Panc1 (cell line): Measurements from ENCODE around the gene GFPT1. TPM values are rescaled to one million over a fixed set of nuclear protein-coding genes. Genes with fewer than 3 reads are reported as not detected.

ENCODE experiments used
- ATAC-seq: fragments of 200-7000 bp; cut with Tn5 transposase; 2 replicates; pipeline ENCODE4 v1.9.1; 2020; ENCODE audit warnings: mild to moderate bottlenecking, moderate library complexity
- BruUV-seq: library from RNA; stranded (reverse); fragments of 400-500 nt; replicated peaks from 2 replicates; lab custom pipeline; 2021; lab: Mats Ljungman, UMichigan
- CTCF ChIA-PET: fragments of 300-600 bp; sonication (Branson Sonifier 250); formaldehyde crosslinking; loops from one replicate; lab custom pipeline; 2022; ENCODE audit warnings: antibody characterized with exemption; lab: Charles Lee
- POLR2A ChIA-PET: fragments of 300-600 bp; sonication (Branson Sonifier 250); formaldehyde crosslinking; loops from one replicate; lab custom pipeline; 2022; ENCODE audit warnings: antibody characterized with exemption; lab: Charles Lee
- DNase-seq: peaks from one replicate; pipeline ENCODE4 v3.0.0-alpha.2; 2010; ENCODE audit warnings: low read depth, low spot score
- H3K27ac ChIP-seq: 2 replicates; pipeline ENCODE4 v1.5.1; 2011; ENCODE audit warnings: mild to moderate bottlenecking, low read length, inconsistent platforms
- H3K27me3 ChIP-seq: fragments of 200-500 bp; sonication (Bioruptor generic); 2 replicates; pipeline ENCODE4 v1.6.0; 2014; ENCODE audit warnings: low read length, inconsistent platforms; ENCODE audit not compliant: control insufficient read depth, insufficient read depth
- H3K36me3 ChIP-seq: fragments of 200-500 bp; sonication (Bioruptor generic); 2 replicates; pipeline ENCODE4 v1.5.1; 2014; ENCODE audit warnings: inconsistent platforms, mild to moderate bottlenecking, low read length, moderate library complexity; ENCODE audit not compliant: control insufficient read depth, insufficient read depth
- H3K4me1 ChIP-seq: 2 replicates; pipeline ENCODE4 v1.5.1; 2011; ENCODE audit warnings: inconsistent platforms, mild to moderate bottlenecking, low read length, moderate library complexity; ENCODE audit not compliant: control insufficient read depth, insufficient read depth
- H3K4me3 ChIP-seq, 2 experiments: 2 replicates each; pipeline ENCODE4 v1.5.1; 2011 to 2012; ENCODE audit warnings: low read depth in 2 of 2, low read length in 2 of 2, mild to moderate bottlenecking in 2 of 2, inconsistent platforms in 1 of 2, moderate library complexity in 1 of 2
- H3K9me3 ChIP-seq: fragments of 200-500 bp; sonication (Bioruptor generic); 2 replicates; pipeline ENCODE4 v1.5.1; 2014; ENCODE audit warnings: low read depth, mild to moderate bottlenecking, inconsistent platforms, low read length, moderate library complexity; ENCODE audit not compliant: control insufficient read depth, insufficient read depth
- CTCF ChIP-seq: fragments of 450-650 bp; IDR thresholded peaks from 2 replicates; pipeline ENCODE4 v1.5.1; 2017; ENCODE audit warnings: mild to moderate bottlenecking
- POLR2AphosphoS5 ChIP-seq: IDR thresholded peaks from 2 replicates; pipeline ENCODE4 v1.6.1; 2012; ENCODE audit warnings: mild to moderate bottlenecking, low read depth, low read length, moderate library complexity
- SIN3A ChIP-seq: IDR thresholded peaks from 2 replicates; pipeline ENCODE4 v1.6.1; 2012; ENCODE audit warnings: low read depth, mild to moderate bottlenecking, low read length, moderate library complexity, borderline replicate concordance; ENCODE audit not compliant: insufficient read depth
- TCF7L2 ChIP-seq: IDR thresholded peaks from 2 replicates; pipeline ENCODE4 v1.6.1; 2011; ENCODE audit warnings: mild to moderate bottlenecking, low read depth, low read length, inconsistent platforms
- in situ Hi-C: cut with HindIII; loops from 2 replicates; pipeline ENCODE4 v1.10.0; 2016; ENCODE audit warnings: low sequenced_read_pairs, low pct_unique_long_range_greater_than_20kb
- intact Hi-C: fragments of 100-400 bp; cut with micrococcal nuclease; formaldehyde crosslinking; loops from one replicate; pipeline ENCODE4 v1.10.0; 2022; ENCODE audit not compliant: unreplicated experiment
- total RNA-seq: library from RNA; stranded (reverse); gene quantifications from one replicate; pipeline ENCODE4 v1.2.1, GENCODE V29; 2021; ENCODE audit not compliant: unreplicated experiment
- TF ChIP-seq, protein P1 (sequence below), 2 experiments: IDR thresholded peaks; 2 replicates each; pipeline ENCODE4 v1.6.1; 2011 to 2012; ENCODE audit warnings: low read depth in 2 of 2, control low read depth in 1 of 2, low read length in 1 of 2, mild to moderate bottlenecking in 1 of 2, moderate library complexity in 1 of 2; ENCODE audit not compliant: insufficient read depth in 1 of 2

Gene GFPT1
- total RNA-seq, 1 experiment from 2014 or later = 53.0 TPM

DNA sequence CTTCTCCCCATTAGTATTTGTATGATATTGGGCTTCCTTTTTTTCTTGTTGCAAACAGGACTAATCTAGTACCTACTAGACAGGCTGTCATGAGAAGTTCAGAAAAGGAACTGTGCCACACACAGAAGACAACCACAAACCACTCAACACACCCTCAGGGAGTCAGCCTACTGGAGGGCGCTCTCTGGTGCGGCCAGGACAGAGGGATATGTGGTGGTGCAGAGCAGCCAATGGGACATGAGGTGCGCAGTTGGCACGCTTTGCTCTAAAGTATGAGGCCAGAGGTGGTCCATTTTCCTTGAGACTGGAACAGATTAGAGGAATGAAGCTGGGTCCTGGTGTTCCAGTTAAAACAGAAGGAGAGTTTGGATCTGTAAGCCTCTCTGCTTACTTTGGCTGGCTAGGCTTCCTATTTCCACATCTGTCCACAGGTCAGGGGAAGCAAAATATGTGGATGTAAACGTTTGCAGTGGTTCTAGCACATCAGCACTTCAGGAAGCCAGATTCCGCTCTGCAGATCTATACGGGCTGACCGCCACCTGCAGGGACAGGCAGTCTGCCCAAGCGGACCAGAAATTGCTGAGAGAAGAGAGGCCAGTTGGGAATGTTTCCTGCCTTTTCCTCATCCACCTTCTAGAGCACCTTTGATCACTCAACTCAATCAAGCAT is 114.1 kb downstream of the GFPT1 start:
- ChIA-PET POLR2A (interaction anchor here (0.6 kb wide), 1 partner anchor 72 kb away, joined by 5 read pairs; no protein-coding TSS in a partner anchor), CTCF (no interaction called here)
- 0 out of 2 replicates have a peak overlapping the region, but pooled peaks have one; percentile 31 for H3K27ac ChIP-seq
- intact Hi-C loops (no loop called here), in situ Hi-C loops (no loop called here)
- H3K27me3 ChIP-seq = no peaks in the 10 kb centered on the region
- no peak for TF ChIP-seq SIN3A
- TF ChIP-seq TCF7L2 = no peak
- TF ChIP-seq POLR2AphosphoS5 = no peak
- TF ChIP-seq, protein P1, sequence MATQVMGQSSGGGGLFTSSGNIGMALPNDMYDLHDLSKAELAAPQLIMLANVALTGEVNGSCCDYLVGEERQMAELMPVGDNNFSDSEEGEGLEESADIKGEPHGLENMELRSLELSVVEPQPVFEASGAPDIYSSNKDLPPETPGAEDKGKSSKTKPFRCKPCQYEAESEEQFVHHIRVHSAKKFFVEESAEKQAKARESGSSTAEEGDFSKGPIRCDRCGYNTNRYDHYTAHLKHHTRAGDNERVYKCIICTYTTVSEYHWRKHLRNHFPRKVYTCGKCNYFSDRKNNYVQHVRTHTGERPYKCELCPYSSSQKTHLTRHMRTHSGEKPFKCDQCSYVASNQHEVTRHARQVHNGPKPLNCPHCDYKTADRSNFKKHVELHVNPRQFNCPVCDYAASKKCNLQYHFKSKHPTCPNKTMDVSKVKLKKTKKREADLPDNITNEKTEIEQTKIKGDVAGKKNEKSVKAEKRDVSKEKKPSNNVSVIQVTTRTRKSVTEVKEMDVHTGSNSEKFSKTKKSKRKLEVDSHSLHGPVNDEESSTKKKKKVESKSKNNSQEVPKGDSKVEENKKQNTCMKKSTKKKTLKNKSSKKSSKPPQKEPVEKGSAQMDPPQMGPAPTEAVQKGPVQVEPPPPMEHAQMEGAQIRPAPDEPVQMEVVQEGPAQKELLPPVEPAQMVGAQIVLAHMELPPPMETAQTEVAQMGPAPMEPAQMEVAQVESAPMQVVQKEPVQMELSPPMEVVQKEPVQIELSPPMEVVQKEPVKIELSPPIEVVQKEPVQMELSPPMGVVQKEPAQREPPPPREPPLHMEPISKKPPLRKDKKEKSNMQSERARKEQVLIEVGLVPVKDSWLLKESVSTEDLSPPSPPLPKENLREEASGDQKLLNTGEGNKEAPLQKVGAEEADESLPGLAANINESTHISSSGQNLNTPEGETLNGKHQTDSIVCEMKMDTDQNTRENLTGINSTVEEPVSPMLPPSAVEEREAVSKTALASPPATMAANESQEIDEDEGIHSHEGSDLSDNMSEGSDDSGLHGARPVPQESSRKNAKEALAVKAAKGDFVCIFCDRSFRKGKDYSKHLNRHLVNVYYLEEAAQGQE (IDR thresholded peaks at IDR 0.05; ENCODE audit: insufficient read depth in 1 of 2, low read depth in 2 of 2, low read length in 1 of 2) = no peak
- TF ChIP-seq CTCF = no peak
- BruUV-seq = no TSS peak
- H3K4me1 ChIP-seq = no peaks in the 10 kb centered on the region
- DNase-seq (no peak), ATAC-seq (peak; percentile 56)
- H3K9me3 ChIP-seq = no peaks in the 10 kb centered on the region
- no peak overlapping the region for H3K4me3 ChIP-seq
- H3K36me3 ChIP-seq = no peaks in the 10 kb centered on the region

DNA sequence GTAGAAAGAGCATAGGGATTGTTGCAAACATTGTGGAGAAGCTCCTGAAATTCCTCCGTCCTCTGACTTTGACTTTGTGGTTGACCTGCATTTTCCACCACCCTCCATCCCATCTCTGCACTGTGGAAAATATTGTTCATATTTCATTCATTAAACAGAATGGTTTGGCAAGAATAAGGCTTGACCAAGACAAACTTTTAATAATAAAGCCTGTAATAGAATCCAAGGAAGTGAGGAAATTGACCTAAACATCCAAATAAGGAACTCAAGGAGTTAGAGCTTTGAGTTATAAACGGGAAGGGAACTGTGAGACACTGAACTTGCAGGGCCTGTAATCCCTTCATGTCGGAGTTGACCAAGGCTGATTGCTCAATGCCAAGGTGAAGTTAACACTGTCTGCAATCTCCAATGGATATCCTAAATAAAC is 115.2 kb downstream of the GFPT1 start:
- intact Hi-C loops = no loop called here
- H3K27ac ChIP-seq = no peak overlapping the region; the same call in 1 of the 2 replicates
- H3K27me3 ChIP-seq = no peaks in the 10 kb centered on the region
- ChIA-PET CTCF (no interaction called here), POLR2A (no interaction called here)
- no peak for TF ChIP-seq CTCF
- TF ChIP-seq, protein P1 (IDR thresholded peaks at IDR 0.05; ENCODE audit: insufficient read depth in 1 of 2, low read depth in 2 of 2, low read length in 1 of 2) = no peak
- no peak for TF ChIP-seq POLR2AphosphoS5
- no peaks in the 10 kb centered on the region for H3K36me3 ChIP-seq
- no peak overlapping the region for H3K4me3 ChIP-seq
- H3K4me1 ChIP-seq = no peaks in the 10 kb centered on the region
- BruUV-seq = no TSS peak
- in situ Hi-C loops = no loop called here
- DNase-seq = no peak
- no peak for ATAC-seq
- no peaks in the 10 kb centered on the region for H3K9me3 ChIP-seq
